Measurements from ENCODE around the gene ESRRA. TPM values are rescaled to one million over a fixed set of nuclear protein-coding genes. Genes with fewer than 3 reads are reported as not detected.
A peak's percentile ranks its signal among the peaks of the same experiment; 100 is the strongest.

The ESRRA gene
- total and polyA plus RNA-seq, 9 of the 15 experiments (the other 6 are each of a cell fraction or from before 2014, with no cell fraction given) = 0.27 to 89.7 (median 23.7) TPM

DNA sequence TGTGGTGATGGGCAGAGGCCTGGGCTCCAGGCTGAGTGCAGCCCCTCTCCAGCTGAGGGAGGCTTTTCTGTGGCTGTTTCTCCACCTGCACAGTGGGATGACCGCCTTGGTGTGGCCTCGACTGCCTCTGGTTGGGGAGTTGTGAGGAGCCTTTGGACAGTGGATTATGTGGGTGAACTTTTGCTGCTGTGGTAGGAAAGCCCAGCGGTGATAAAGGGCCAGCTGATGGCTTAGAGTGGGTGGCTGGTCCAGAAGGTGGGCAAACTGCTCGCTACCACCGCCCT, 1.4 kb upstream of the ESRRA start:
- Histone ChIP-seq H3K9ac (ENCODE audit: insufficient read depth in 1 of 2, low read depth in 2 of 2, low read length in 2 of 2) (peak overlapping the region; percentile 94 to 100), H3K4me3 (peak overlapping the region; percentile 72), H3K4me2 (ENCODE audit: insufficient read depth, low read length) (peak overlapping the region; percentile 93), H4K20me1 (replicated peaks; ENCODE audit: control insufficient read depth, insufficient read depth, low read length) (no peaks in the 10 kb centered on the region; the same call in 1 of the 2 replicates), H3K79me2 (ENCODE audit: control insufficient read depth, insufficient read depth, low read length) (peaks cover 32% of the 10 kb centered on the region), H3K9me1 (ENCODE audit: control insufficient read depth, insufficient read depth, low read length) (peaks cover 5% of the 10 kb centered on the region), H3K4me1 (replicated peaks in 1 of 2; ENCODE audit: control insufficient read depth in 2 of 2, insufficient read depth in 2 of 2, low read length in 2 of 2) (peaks cover 32 to 58% of the 10 kb centered on the region in 2 experiments), H3K36me3 (ENCODE audit: control insufficient read depth, insufficient read depth, low read length) (peaks cover 22% of the 10 kb centered on the region; the same call in 2 of the 3 replicates), H2AFZ (ENCODE audit: low read depth, low read length) (peak overlapping the region; percentile 93; the same call in 1 of the 2 replicates), H3K27me3 (ENCODE audit: control insufficient read depth in 2 of 2, insufficient read depth in 2 of 2, low read length in 2 of 2) (no peaks in the 10 kb centered on the region; a peak in 1 of 5 replicates), H3K9me3 (replicated peaks; ENCODE audit: control insufficient read depth, insufficient read depth, low read depth, low read length) (no peaks in the 10 kb centered on the region), H3K27ac (ENCODE audit: extremely low read depth, low read depth, low read length) (peak overlapping the region; percentile 100)
- CTCF ChIA-PET (ENCODE audit: low intra/inter-chr PET ratio) = interaction anchor here (1.4 kb wide), 1 partner anchor 100 kb away, joined by 10 read pairs; no protein-coding TSS in a partner anchor
- TF ChIP-seq MED1 (CRISPR knock-in tag; IDR thresholded peaks at IDR 0.05; ENCODE audit: borderline replicate concordance) = no peak
- no peak for TF ChIP-seq ZNF584 (CRISPR knock-in tag; IDR thresholded peaks at IDR 0.05; ENCODE audit: low read depth)
- TF ChIP-seq FOS (IDR thresholded peaks at IDR 0.05; ENCODE audit: extremely low read depth, insufficient read length) = no peak
- no peak for TF ChIP-seq HOXB6 (CRISPR knock-in tag; IDR thresholded peaks at IDR 0.05; ENCODE audit: borderline replicate concordance)
- no peak for TF ChIP-seq NCOA6 (IDR thresholded peaks at IDR 0.05)
- no peak for TF ChIP-seq NELFE (IDR thresholded peaks at IDR 0.05; ENCODE audit: insufficient read depth, insufficient read length)
- TF ChIP-seq COPS2 (conservative IDR thresholded peaks at IDR 0.05) = no peak
- TF ChIP-seq, protein P1, sequence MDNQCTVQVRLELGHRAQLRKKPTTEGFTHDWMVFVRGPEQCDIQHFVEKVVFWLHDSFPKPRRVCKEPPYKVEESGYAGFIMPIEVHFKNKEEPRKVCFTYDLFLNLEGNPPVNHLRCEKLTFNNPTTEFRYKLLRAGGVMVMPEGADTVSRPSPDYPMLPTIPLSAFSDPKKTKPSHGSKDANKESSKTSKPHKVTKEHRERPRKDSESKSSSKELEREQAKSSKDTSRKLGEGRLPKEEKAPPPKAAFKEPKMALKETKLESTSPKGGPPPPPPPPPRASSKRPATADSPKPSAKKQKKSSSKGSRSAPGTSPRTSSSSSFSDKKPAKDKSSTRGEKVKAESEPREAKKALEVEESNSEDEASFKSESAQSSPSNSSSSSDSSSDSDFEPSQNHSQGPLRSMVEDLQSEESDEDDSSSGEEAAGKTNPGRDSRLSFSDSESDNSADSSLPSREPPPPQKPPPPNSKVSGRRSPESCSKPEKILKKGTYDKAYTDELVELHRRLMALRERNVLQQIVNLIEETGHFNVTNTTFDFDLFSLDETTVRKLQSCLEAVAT (IDR thresholded peaks at IDR 0.05) = no peak
- no peak for TF ChIP-seq JUNB (CRISPR knock-in tag; conservative IDR thresholded peaks at IDR 0.05)
- WGBS (ENCODE audit: insufficient coverage, low coverage, missing lambda C conversion rate) = 41% methylated on average over 5 of the region's 5 CpGs
- POLR2A ChIA-PET = interaction anchor here (0.6 to 5.8 kb wide), 14 partner anchors 14 to 1196 kb away, joined by 3 to 68 read pairs (median 4); partner anchors contain the start of genes BAD, FERMT3, NUDT22 and PPP1R14B
- FAIRE-seq (no peak), ATAC-seq (no peak), DNase-seq (ENCODE audit: extremely low read depth in 1 of 4, low spot score in 3 of 4) (no peak)
- intact Hi-C loops (cut with micrococcal nuclease) = loop anchor here (1.0 to 10.0 kb wide), 6 partner anchors 33 to 469 kb away; partner anchors contain the start of genes FKBP2, MARK2, PPP1R14B and STIP1
- no TSS peak for BruUV-seq (replicated peaks)
- in situ Hi-C loops (cut with MboI) = no loop called here
